Hematopoietic multipotent progenitor cell treated with erythropoietin and hydrocortisone succinate and interleukin-3 and kit ligand, for 4 days (in vitro differentiated cells): Measurements from ENCODE around the gene CDH13.

Experiments
- DNase-seq: peaks from one replicate; pipeline ENCODE4 v3.0.0-alpha.2; 2015

The CDH13 gene

GRCh38 chr16:82628711-82629110 lies 1.9 kb downstream of the CDH13 start:
- DNase-seq = no peak

GRCh38 chr16:82629441-82630027 lies 2.8 kb downstream of the CDH13 start:
- no peak for DNase-seq

- no peak for DNase-seq
These were observed 3.5 kb downstream of the CDH13 start for GRCh38 chr16:82630219-82630618.

GRCh38 chr16:82630688-82631087 lies 3.9 kb downstream of the CDH13 start:
- DNase-seq = no peak

GRCh38 chr16:82631701-82632685 lies 5.2 kb downstream of the CDH13 start:
- peak; percentile 13 for DNase-seq

- DNase-seq = no peak
These were observed 7.3 kb downstream of the CDH13 start for GRCh38 chr16:82633964-82634600.

- no peak for DNase-seq
These were observed 8.3 kb downstream of the CDH13 start for GRCh38 chr16:82634955-82635610.

GRCh38 chr16:82636485-82636884 lies 9.7 kb downstream of the CDH13 start:
- no peak for DNase-seq

GRCh38 chr16:82636958-82637357 lies 10.2 kb downstream of the CDH13 start:
- DNase-seq = no peak

- DNase-seq = no peak
These were observed 11.5 kb downstream of the CDH13 start for GRCh38 chr16:82638095-82638798.

GRCh38 chr16:82639263-82639662 lies 12.5 kb downstream of the CDH13 start:
- no peak for DNase-seq

- peak; percentile 63 for DNase-seq
These were observed 13.0 kb downstream of the CDH13 start for GRCh38 chr16:82639666-82640336.

- peak; percentile 12 for DNase-seq
These were observed 14.7 kb downstream of the CDH13 start for GRCh38 chr16:82641336-82641984.

- DNase-seq = no peak
These were observed 16.4 kb downstream of the CDH13 start for GRCh38 chr16:82643136-82643535.

- DNase-seq = no peak
These were observed 17.3 kb downstream of the CDH13 start for GRCh38 chr16:82643936-82644630.

GRCh38 chr16:82646504-82646903 lies 19.7 kb downstream of the CDH13 start:
- no peak for DNase-seq

- no peak for DNase-seq
These were observed 23.0 kb downstream of the CDH13 start for GRCh38 chr16:82649766-82650165.

GRCh38 chr16:82650804-82651203 lies 24.0 kb downstream of the CDH13 start:
- DNase-seq = no peak

- no peak for DNase-seq
These were observed 25.3 kb downstream of the CDH13 start for GRCh38 chr16:82651921-82652601.

GRCh38 chr16:82652826-82653225 lies 26.1 kb downstream of the CDH13 start:
- no peak for DNase-seq
